HCT116 (cell line): ENCODE measurements around the gene UNC5C. TPM values are rescaled to one million over a fixed set of nuclear protein-coding genes. Genes with fewer than 3 reads are reported as not detected.

Source experiments
- ATAC-seq: fragments of 200-7000 bp; cut with Tn5 transposase; 2 replicates; pipeline ENCODE4 v1.9.1; 2020; ENCODE audit warnings: mild to moderate bottlenecking, moderate library complexity
- BruUV-seq: library from RNA; stranded (reverse); fragments of 400-500 nt; replicated peaks from 2 replicates; lab custom pipeline; 2021; lab: Mats Ljungman, UMichigan
- CTCF ChIA-PET: fragments of 300-600 bp; sonication (Branson Sonifier 250); formaldehyde crosslinking; loops from one replicate; lab custom pipeline; 2021; ENCODE audit warnings: antibody characterized with exemption; lab: Charles Lee
- POLR2A ChIA-PET: fragments of 300-600, 350-600 bp; sonication (Branson Sonifier 250); formaldehyde crosslinking; loops from one replicate; lab custom pipeline; 2021; ENCODE audit warnings: antibody characterized with exemption; lab: Charles Lee
- RAD21 ChIA-PET, 2 experiments: fragments of 300-600 bp; sonication (Branson Sonifier 250); formaldehyde crosslinking; loops; one replicate each; lab custom pipeline; 2023; ENCODE audit warnings: low total read pairs in 2 of 2; ENCODE audit not compliant: uncharacterized antibody in 2 of 2, unreplicated experiment in 2 of 2, low non-redundant PET in 1 of 2; lab: Charles Lee
- DNase-seq: peaks from one replicate; pipeline ENCODE4 v3.0.0-alpha.2; 2010; ENCODE audit warnings: low read depth, low spot score
- H2AFZ ChIP-seq: fragments of 200-600 bp; shearing (Covaris generic), sonication (generic); 2 replicates; pipeline ENCODE4 v1.6.1; 2017; ENCODE audit warnings: low read depth, mixed run types, mixed read lengths, antibody characterized with exemption, low read length; ENCODE audit not compliant: poor library complexity, severe bottlenecking
- H3K27ac ChIP-seq: 2 replicates; pipeline ENCODE4 v1.5.1; 2012; ENCODE audit warnings: low read depth, low read length
- H3K27me3 ChIP-seq: fragments of 200-600 bp; sonication (generic); 2 replicates; pipeline ENCODE4 v1.6.1; 2016; ENCODE audit warnings: mixed run types, low read length, mixed read lengths; ENCODE audit not compliant: insufficient read depth
- H3K36me3 ChIP-seq, 2 experiments: fragments of 200-500 bp in 1 of 2; fragments of 200-600 bp in 1 of 2; sonication (Bioruptor generic) in 1 of 2; sonication (generic) in 1 of 2; 2 replicates each; pipeline versions ENCODE4 v1.5.1 to v1.6.1; 2014 to 2016; ENCODE audit warnings: low read length in 2 of 2, inconsistent platforms in 1 of 2, mixed read lengths in 1 of 2, mixed run types in 1 of 2; ENCODE audit not compliant: insufficient read depth in 2 of 2, control insufficient read depth in 1 of 2
- H3K4me1 ChIP-seq, 2 experiments: fragments of 200-600 bp in 1 of 2; sonication (generic) in 1 of 2; 2 replicates each; pipeline versions ENCODE4 v1.5.1 to v1.6.1; 2012 to 2017; ENCODE audit warnings: low read length in 2 of 2, inconsistent platforms in 1 of 2, mild to moderate bottlenecking in 1 of 2, mixed read lengths in 1 of 2, mixed run types in 1 of 2, moderate library complexity in 1 of 2; ENCODE audit not compliant: insufficient read depth in 2 of 2, control insufficient read depth in 1 of 2
- H3K4me2 ChIP-seq: fragments of 200-600 bp; sonication (generic); 2 replicates; pipeline ENCODE4 v1.6.1; 2017; ENCODE audit warnings: mixed run types, low read length, mixed read lengths
- H3K4me3 ChIP-seq, 2 experiments: fragments of 200-600 bp in 1 of 2; sonication (generic) in 1 of 2; replicated peaks in 1 of 2; 2 replicates each; pipeline ENCODE4 v1.5.1; 2011 to 2016; ENCODE audit warnings: low read length in 2 of 2, control low read depth in 1 of 2, low read depth in 1 of 2, mild to moderate bottlenecking in 1 of 2, mixed read lengths in 1 of 2, mixed run types in 1 of 2
- H3K79me2 ChIP-seq: fragments of 200-600 bp; sonication (generic); 2 replicates; pipeline ENCODE4 v1.6.1; 2017; ENCODE audit warnings: mild to moderate bottlenecking, mixed run types, low read length, moderate library complexity, mixed read lengths; ENCODE audit not compliant: insufficient read depth
- H3K9ac ChIP-seq: fragments of 200-600 bp; sonication (generic); 2 replicates; pipeline ENCODE4 v1.6.1; 2016; ENCODE audit warnings: low read length, mixed read lengths
- H3K9me2 ChIP-seq: fragments of 200-600 bp; sonication (generic), shearing (Covaris generic); 2 replicates; pipeline ENCODE4 v1.6.1; 2017; ENCODE audit warnings: mixed run types, mild to moderate bottlenecking, moderate library complexity; ENCODE audit not compliant: insufficient read depth
- H3K9me3 ChIP-seq, 2 experiments: fragments of 200-500 bp in 1 of 2; fragments of 200-600 bp in 1 of 2; sonication (Bioruptor generic) in 1 of 2; sonication (generic) in 1 of 2; 2 replicates each; pipeline ENCODE4 v1.6.1; 2014 to 2017; ENCODE audit warnings: low read length in 2 of 2, mixed read lengths in 2 of 2, inconsistent platforms in 1 of 2, low read depth in 1 of 2, mild to moderate bottlenecking in 1 of 2, mixed run types in 1 of 2, moderate library complexity in 1 of 2; ENCODE audit not compliant: control insufficient read depth in 1 of 2, insufficient read depth in 1 of 2
- H4K20me1 ChIP-seq: fragments of 200-600 bp; sonication (generic), shearing (Covaris generic); 2 replicates; pipeline ENCODE4 v1.6.1; 2017; ENCODE audit warnings: mixed run types, mild to moderate bottlenecking, moderate library complexity; ENCODE audit not compliant: insufficient read depth
- CBX3 ChIP-seq: IDR thresholded peaks from 2 replicates; pipeline ENCODE4 v1.6.1; 2012; ENCODE audit warnings: low read depth
- EGR1 ChIP-seq: IDR thresholded peaks from 2 replicates; pipeline ENCODE4 v1.6.1; 2012; ENCODE audit warnings: low read depth
- POLR2AphosphoS5 ChIP-seq: IDR thresholded peaks from 2 replicates; pipeline ENCODE4 v1.6.1; 2011; ENCODE audit warnings: mild to moderate bottlenecking, low read depth, low read length, moderate library complexity
- intact Hi-C: fragments of 100-400 bp; cut with micrococcal nuclease; formaldehyde crosslinking; loops from 2 replicates; pipeline ENCODE4 v1.10.0; 2022
- total RNA-seq: library from RNA; stranded (reverse); gene quantifications from one replicate; pipeline ENCODE4 v1.2.1, GENCODE V29; 2021; ENCODE audit not compliant: unreplicated experiment
- TF ChIP-seq, protein P1 (sequence below): IDR thresholded peaks from 2 replicates; pipeline ENCODE4 v1.6.1; 2012
- TF ChIP-seq, protein P2 (sequence below), 3 experiments: fragments of 200-600 bp in 1 of 3; sonication (generic) in 1 of 3; IDR thresholded peaks in 2 of 3; conservative IDR thresholded peaks in 1 of 3; 2 replicates each; pipeline ENCODE4 v1.5.1; 2012 to 2017; ENCODE audit warnings: low read depth in 2 of 3, low read length in 2 of 3, antibody characterized with exemption in 1 of 3, borderline replicate concordance in 1 of 3, control low read depth in 1 of 3, mild to moderate bottlenecking in 1 of 3, mixed read lengths in 1 of 3, mixed run types in 1 of 3, moderate library complexity in 1 of 3; ENCODE audit not compliant: insufficient read depth in 1 of 3
- TF ChIP-seq, protein P3 (sequence below): IDR thresholded peaks from 2 replicates; pipeline ENCODE4 v1.6.1; 2011; ENCODE audit warnings: mild to moderate bottlenecking, low read length, moderate library complexity; ENCODE audit not compliant: insufficient replicate concordance; ENCODE audit errors: extremely low read depth

The UNC5C gene
- total RNA-seq, 1 experiment from 2014 or later: not detected

DNA sequence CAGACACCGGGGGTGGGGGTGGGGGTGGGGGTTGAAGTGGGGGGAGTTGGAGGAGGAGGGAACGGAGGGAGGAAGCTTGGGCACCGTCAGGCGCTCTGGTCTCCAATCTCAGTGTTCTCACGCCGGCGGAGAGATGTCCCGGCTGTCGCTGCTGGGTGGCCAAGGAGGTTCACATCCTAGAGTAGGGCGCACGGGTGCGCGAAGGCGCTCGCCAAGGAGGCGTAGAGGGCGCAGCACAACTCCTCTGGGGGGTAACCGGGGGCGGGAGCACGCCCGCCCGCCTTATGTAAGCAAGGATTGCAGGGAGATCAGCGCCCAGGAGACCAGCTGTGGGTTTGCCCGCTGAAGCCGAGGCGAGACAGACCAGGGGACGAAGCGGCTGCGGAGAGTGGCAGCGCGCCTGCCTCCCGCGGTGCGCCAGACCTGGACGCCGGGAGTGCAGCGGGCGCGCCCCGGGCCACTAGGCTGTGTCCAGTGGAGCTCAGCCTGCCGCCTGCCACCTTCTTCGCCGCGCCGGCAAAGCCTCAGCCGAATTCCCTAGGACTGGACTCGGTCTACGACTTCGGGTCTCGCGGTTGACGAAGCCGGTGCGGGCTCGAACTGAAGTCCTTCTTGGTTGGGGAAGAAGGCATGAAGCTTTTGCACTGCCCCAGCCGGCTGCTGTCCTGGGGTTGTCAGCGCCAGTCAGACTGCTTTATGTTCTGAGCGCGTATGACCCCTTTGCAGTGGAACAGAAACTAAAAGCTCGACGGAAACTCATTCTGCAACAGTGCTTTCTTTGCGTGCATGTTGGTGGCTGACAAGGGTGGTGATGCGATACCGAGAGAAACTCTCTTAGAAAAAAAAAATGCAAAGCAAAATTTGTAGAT is 707 bp upstream of the UNC5C start:
- no peak overlapping the region for H3K27ac ChIP-seq
- ChIA-PET POLR2A (no interaction called here), CTCF (no interaction called here), RAD21 (no interaction called here)
- no peak overlapping the region for H3K4me2 ChIP-seq
- H3K27me3 ChIP-seq: no peaks in the 10 kb centered on the region
- H3K9ac ChIP-seq: no peak overlapping the region
- H2AFZ ChIP-seq: no peak overlapping the region
- no peaks in the 10 kb centered on the region for H3K9me3 ChIP-seq
- intact Hi-C loops: no loop called here
- H4K20me1 ChIP-seq: no peaks in the 10 kb centered on the region
- DNase-seq: no peak
- H3K9me2 ChIP-seq: no peaks in the 10 kb centered on the region
- no peaks in the 10 kb centered on the region for H3K79me2 ChIP-seq
- no peak for ATAC-seq
- no peak for TF ChIP-seq POLR2AphosphoS5
- BruUV-seq: no TSS peak
- H3K4me3 ChIP-seq: no peak overlapping the region
- H3K36me3 ChIP-seq: no peaks in the 10 kb centered on the region
- H3K4me1 ChIP-seq: no peaks in the 10 kb centered on the region

DNA sequence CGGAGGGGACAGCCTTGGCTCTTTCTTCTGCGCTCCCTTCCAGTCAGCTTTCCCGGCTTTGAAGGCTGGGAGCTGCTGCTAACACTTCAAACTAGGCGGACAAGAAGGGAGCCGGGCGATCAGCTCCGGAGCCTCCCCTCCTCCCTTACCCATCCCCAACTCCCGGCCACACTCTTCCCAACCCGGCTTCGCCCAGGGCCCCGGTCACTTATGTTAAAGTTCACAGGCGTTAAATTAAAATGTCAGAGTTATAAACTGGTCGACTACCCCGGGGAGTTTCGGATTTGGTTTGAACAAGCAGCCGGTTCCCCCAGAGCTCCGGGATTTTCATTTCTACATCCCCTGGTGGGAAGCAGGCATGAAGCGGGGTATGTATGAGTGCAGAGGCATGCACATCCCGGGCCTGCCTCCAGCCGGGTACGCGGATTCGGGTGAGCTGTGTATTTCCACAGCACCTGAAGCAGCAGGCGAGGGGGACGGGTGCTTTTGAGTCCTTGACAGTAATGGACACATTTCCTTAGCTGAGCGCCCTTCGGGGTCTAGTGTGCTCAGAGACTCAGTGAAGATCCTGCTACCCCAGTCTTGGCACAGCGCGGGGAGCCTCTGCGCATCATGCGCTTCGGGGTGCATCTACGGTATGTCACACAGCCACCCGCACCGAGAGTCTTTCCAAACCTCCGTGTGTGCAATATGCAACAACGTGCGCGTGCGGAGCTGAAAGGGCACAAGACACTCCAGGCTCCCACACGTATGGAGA is 880 bp downstream of the UNC5C start:
- H3K79me2 ChIP-seq: no peaks in the 10 kb centered on the region
- no peak overlapping the region for H3K9ac ChIP-seq
- BruUV-seq: no TSS peak
- H3K27ac ChIP-seq: no peak overlapping the region
- no peaks in the 10 kb centered on the region for H4K20me1 ChIP-seq
- ATAC-seq (no peak), DNase-seq (no peak)
- CTCF ChIA-PET: no interaction called here
- no peaks in the 10 kb centered on the region for H3K27me3 ChIP-seq
- POLR2A ChIA-PET: no interaction called here
- H3K9me2 ChIP-seq: no peaks in the 10 kb centered on the region
- no peak overlapping the region for H2AFZ ChIP-seq
- H3K4me3 ChIP-seq: no peak overlapping the region
- H3K4me1 ChIP-seq: no peaks in the 10 kb centered on the region
- H3K4me2 ChIP-seq: no peak overlapping the region
- intact Hi-C loops: no loop called here
- H3K36me3 ChIP-seq: no peaks in the 10 kb centered on the region
- no peak for TF ChIP-seq CBX3
- TF ChIP-seq, protein P1, sequence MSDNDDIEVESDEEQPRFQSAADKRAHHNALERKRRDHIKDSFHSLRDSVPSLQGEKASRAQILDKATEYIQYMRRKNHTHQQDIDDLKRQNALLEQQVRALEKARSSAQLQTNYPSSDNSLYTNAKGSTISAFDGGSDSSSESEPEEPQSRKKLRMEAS: no peak
- TF ChIP-seq, protein P2, sequence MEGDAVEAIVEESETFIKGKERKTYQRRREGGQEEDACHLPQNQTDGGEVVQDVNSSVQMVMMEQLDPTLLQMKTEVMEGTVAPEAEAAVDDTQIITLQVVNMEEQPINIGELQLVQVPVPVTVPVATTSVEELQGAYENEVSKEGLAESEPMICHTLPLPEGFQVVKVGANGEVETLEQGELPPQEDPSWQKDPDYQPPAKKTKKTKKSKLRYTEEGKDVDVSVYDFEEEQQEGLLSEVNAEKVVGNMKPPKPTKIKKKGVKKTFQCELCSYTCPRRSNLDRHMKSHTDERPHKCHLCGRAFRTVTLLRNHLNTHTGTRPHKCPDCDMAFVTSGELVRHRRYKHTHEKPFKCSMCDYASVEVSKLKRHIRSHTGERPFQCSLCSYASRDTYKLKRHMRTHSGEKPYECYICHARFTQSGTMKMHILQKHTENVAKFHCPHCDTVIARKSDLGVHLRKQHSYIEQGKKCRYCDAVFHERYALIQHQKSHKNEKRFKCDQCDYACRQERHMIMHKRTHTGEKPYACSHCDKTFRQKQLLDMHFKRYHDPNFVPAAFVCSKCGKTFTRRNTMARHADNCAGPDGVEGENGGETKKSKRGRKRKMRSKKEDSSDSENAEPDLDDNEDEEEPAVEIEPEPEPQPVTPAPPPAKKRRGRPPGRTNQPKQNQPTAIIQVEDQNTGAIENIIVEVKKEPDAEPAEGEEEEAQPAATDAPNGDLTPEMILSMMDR (IDR thresholded peaks at IDR 0.05 in 2 of 3, conservative IDR thresholded peaks at IDR 0.05 in 1 of 3; ENCODE audit: borderline replicate concordance in 1 of 3, insufficient read depth in 1 of 3, low read depth in 2 of 3, low read length in 2 of 3): no peak
- TF ChIP-seq, protein P3, sequence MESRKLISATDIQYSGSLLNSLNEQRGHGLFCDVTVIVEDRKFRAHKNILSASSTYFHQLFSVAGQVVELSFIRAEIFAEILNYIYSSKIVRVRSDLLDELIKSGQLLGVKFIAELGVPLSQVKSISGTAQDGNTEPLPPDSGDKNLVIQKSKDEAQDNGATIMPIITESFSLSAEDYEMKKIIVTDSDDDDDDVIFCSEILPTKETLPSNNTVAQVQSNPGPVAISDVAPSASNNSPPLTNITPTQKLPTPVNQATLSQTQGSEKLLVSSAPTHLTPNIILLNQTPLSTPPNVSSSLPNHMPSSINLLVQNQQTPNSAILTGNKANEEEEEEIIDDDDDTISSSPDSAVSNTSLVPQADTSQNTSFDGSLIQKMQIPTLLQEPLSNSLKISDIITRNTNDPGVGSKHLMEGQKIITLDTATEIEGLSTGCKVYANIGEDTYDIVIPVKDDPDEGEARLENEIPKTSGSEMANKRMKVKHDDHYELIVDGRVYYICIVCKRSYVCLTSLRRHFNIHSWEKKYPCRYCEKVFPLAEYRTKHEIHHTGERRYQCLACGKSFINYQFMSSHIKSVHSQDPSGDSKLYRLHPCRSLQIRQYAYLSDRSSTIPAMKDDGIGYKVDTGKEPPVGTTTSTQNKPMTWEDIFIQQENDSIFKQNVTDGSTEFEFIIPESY: no peak
- no peak for TF ChIP-seq EGR1
- RAD21 ChIA-PET: no interaction called here
- no peaks in the 10 kb centered on the region for H3K9me3 ChIP-seq
